ENCODE data around the gene GHSR.

The GHSR gene

GRCh38 chr3:172447611-172448579 lies at the start of gene GHSR:
Gene GHSR, minus strand, starts transcription at chr3:172448456. Its CDS starts 43 bp downstream, at chr3:172448413.
- peak in 1 of 2 donors; percentile 13 for DNase-seq

GRCh38 chr3:172490198-172490669 lies 42.0 kb upstream of the GHSR start:
- DNase-seq = peak; percentile 67 to 76

GRCh38 chr3:172478116-172478515 lies 29.9 kb upstream of the GHSR start:
- no peak for DNase-seq

- no peak for DNase-seq
Measured at GRCh38 chr3:172476347-172476746, 28.1 kb upstream of the GHSR start.

- DNase-seq = no peak
Measured at GRCh38 chr3:172475703-172476102, 27.4 kb upstream of the GHSR start.

- DNase-seq = no peak
Measured at GRCh38 chr3:172471903-172472302, 23.6 kb upstream of the GHSR start.

- DNase-seq = no peak
Measured at GRCh38 chr3:172470588-172470987, 22.3 kb upstream of the GHSR start.

- DNase-seq = no peak
Measured at GRCh38 chr3:172467170-172467824, 19.0 kb upstream of the GHSR start.

GRCh38 chr3:172466553-172467130 lies 18.4 kb upstream of the GHSR start:
- no peak for DNase-seq

- no peak for DNase-seq
Measured at GRCh38 chr3:172465281-172465680, 17.0 kb upstream of the GHSR start.

GRCh38 chr3:172464306-172464705 lies 16.1 kb upstream of the GHSR start:
- no peak for DNase-seq

- peak in 1 of 2 donors; percentile 55 for DNase-seq
Measured at GRCh38 chr3:172461530-172462138, 13.4 kb upstream of the GHSR start.

- DNase-seq = no peak
Measured at GRCh38 chr3:172456404-172456803, 8.1 kb upstream of the GHSR start.

GRCh38 chr3:172454180-172454579 lies 5.9 kb upstream of the GHSR start:
- no peak for DNase-seq

- no peak for DNase-seq
Measured at GRCh38 chr3:172449466-172450149, 1.4 kb upstream of the GHSR start.

GRCh38 chr3:172448661-172449465 lies 607 bp upstream of the GHSR start:
- no peak for DNase-seq

GRCh38 chr3:172446198-172446597 lies 2.1 kb downstream of the GHSR start:
- no peak for DNase-seq

GRCh38 chr3:172444821-172445220 lies 3.4 kb downstream of the GHSR start:
- no peak for DNase-seq

GRCh38 chr3:172442606-172443005 lies 5.7 kb downstream of the GHSR start:
- no peak for DNase-seq

GRCh38 chr3:172441581-172441980 lies 6.7 kb downstream of the GHSR start:
- no peak for DNase-seq

- DNase-seq = no peak
Measured at GRCh38 chr3:172438186-172438585, 10.1 kb downstream of the GHSR start.

GRCh38 chr3:172437713-172438112 lies 10.5 kb downstream of the GHSR start:
- DNase-seq = no peak

Data from CD4-positive, alpha-beta T cell treated with Interleukin-1 beta for 1 hour (primary cell).